Stimulated activated CD8-positive, alpha-beta memory T cell treated with anti-CD3 and anti-CD28 coated beads, Interleukin-7, amount 100 ng/mL, for 24 hours (primary cell): Measurements from ENCODE around the gene TEX51.

Experiments used
- DNase-seq: peaks from one replicate; pipeline ENCODE4 v3.0.0-alpha.2; 2020; ENCODE audit warnings: low read depth

Gene TEX51

DNA sequence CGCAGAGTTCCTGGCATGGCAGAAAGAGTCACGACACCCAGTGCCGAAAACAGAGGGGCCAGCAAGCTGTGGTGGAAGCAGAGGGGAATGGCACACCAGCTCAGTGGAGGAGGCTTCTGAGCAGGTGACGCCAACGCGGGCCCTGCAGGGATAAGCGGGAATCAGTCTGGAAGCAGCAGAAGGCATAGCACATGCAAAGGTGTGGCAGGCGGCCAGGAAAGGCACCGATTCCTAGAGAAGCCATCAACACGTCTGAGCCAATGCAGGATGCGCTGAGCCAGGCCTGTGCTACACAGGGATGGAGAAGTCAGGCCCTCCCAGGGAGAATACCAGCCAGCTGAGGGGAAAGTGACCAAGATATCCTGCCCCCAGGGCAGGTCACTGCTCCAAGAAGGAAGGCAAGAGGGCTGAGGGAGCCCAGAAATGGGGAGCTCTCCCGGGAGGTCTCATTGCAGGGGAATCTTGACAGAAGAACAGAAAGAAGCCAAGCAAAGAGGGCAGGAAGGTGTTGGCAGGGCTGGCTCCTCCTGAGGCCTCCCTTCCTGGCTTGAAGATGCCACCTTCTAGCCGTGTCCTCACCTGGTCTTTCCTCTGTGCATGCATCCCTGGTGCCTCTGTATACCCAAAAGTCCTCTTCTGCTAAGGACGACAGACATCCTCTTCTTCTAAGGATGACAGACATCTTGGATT lies 16.3 kb downstream of the TEX51 start:
- no peak for DNase-seq

DNA sequence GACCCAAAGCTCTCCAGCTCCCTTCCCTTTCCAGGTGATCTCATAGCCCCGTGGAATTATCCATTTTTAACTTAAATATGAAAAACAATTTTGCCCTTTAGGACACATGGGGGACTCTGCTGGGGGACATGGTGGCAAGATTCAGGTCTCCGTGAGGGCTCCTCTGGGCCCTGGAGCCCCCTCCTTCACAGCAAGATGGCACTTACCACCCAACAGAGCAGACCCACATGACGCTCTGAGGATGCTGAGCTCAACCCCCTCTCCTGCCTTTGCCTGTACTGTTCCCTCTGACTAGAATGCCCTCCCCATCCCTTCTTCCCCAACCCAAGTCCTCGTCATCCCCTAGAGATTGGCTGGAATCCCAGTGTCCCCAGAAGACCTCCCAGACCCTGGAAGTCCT lies 17.2 kb downstream of the TEX51 start:
- no peak for DNase-seq

- no peak for DNase-seq
Measured at GRCh38 chr2:126916744-126917143, 18.1 kb downstream of the TEX51 start.

DNA sequence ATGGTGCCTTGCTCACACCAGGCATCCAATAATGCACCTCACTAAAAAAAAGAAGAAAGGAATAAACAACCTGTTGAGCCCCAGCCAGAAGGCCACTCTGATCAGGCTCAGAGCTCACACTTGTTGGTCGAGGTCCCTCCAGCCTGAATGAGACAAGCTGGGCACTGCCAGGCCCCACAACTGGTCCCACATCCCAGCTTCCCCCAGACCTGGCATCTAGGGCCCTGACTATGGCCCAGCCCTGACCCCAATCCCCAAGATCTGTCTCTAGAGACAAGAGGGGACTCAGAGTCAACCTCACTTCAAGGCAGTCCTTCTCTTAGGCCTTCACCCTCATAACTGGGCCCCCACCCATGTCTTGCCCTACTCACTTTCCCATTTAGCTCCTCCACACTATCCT lies 22.4 kb downstream of the TEX51 start:
- DNase-seq: no peak

DNA sequence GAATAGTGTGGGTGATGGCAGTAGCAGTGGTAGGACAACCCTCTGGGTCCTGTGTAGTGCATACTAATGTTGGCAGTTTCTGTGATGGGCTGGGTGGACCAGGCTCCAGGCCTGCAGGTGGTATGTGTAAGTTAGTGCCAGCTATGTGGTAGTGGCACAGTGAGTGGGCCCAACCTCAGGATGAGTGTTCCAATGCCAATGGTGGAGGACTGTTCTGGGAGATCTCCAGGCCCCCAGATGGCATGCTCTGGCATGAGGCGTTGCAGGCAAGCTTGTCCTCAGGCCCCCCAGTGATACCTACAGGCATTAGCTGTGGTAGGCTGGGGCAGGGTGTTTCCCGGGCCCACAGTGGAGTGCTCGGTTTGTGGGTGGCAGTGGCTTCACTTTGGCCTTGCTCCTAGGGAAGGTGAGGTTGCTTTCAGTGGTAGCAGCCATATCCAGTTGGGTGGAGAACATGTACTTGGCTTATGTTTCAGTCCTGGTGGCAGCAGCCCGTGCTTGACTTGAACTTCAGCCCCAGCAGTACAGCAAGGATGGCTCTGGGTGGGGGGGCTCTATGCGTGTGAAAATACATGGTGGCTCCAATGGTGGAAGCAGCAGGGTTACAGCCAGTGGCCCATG lies 32.4 kb downstream of the TEX51 start:
- no peak for DNase-seq

- no peak for DNase-seq
Measured at GRCh38 chr2:126932529-126932928, 33.8 kb downstream of the TEX51 start.

DNA sequence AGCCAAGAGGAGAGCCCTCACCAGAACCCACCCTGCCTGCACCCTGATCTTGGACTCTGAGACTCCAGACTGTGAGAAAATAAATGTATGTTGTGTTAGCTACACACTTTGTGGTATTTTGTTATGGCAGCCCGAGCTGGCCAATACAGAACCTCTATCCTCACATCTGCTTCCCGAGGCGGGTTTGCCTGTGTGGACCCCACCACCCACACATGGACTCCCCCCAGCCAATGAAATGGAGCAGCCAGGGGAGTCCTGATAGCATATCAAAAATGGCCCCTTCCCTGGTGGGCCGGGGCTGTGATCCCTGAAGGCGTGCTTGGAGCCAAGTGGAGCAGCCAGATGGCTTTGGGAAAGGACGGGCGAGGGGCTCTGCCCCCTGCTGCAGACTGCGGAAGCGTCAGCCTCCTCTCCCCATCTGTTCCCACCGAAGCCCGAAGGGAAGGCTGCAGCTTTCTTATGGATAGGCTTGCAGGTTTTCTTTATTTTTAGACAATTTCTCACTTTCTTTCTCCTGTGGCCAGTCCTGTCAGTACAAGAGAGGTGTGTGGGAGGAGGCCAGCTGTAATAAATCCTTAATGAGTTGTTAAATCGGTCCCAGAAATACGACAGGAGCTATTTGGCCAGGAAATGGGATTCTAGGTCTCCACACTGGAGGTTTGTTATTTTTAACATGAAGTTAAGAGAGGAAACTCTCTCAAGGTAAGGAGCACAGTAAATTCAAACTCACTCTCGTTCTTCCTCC lies 34.4 kb downstream of the TEX51 start:
- DNase-seq: no peak

- DNase-seq: no peak
Measured at GRCh38 chr2:126933711-126934091, 35.0 kb downstream of the TEX51 start.

DNA sequence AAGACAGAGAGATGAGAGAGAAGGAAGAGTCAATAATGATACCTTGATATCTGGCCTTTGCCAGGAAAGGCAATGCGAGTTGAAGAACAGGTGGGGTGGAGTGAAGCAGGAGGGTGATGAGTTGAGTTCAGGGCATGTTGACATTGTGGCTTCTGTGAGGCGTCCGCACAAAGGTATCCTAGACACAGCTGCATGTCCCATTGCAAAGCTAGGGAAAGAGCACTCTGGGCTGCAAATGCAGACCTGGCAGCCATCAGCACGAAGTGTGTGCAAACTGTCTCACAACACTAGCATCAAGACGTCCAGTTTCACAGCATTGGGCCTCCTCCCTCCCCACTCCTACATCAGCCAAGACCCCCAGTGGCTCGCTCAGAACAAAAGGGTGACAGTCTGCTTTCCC lies 36.1 kb downstream of the TEX51 start:
- DNase-seq: no peak

DNA sequence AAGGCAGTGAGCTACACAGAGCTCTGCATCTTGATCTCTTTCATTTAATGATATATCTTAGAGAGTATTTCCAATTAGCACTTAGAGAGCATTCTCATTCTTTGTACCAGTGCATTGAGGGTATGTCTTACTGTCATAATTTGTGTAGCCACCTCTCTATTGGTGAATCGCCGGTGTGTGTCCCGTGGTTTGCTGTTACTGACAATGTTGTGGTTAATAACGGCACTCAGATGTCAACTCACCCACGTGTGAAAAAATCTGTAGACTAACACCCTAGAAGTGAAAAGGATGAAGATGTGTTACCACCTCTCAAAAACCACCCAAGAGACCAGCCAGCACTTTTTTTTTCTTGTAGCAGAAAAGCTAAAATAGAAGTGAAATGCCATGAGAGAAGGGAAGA lies 37.1 kb downstream of the TEX51 start:
- no peak for DNase-seq

DNA sequence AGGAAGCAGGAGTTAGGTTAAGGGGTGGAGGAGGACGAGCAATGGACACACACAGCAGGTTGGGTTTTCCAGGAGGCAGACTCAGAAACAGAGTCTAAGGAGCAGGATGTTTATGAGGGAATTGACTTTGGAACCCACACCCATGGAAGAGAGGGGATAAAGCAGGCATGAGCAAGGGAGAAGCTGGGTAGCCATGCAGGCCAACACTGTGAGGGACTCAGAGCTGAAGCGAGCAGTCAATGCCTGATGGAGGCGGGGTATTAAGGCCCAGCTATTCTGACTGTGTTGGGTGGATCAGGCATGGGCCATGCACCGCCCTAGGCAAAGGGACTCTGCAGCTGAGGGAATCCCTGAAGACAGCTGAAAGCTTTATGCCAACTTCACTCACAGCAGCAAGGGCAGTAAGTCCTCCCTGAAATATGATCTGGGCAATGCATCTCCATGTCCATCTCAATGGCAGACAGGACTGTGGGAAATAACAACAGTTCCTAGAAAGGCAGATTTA lies 37.6 kb downstream of the TEX51 start:
- no peak for DNase-seq

DNA sequence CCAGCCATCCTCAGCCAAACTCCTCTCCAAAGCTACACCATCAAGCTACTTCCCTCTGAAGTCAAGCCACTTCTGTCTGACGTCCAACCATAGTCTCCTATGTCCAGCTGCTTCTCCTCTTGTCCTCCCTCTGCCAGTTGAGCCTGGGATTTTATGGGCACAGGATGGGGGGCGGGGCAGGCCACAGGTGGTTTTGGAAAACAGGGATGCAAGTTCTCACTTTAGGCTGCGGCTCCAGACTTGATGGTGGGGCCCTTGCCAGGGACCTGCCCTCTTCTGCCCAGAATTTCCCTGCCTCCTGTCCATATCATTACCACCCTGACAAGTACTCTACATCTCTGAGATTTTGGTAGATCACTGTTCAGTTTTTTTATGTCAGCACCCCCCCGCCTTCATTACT lies 41.6 kb downstream of the TEX51 start:
- DNase-seq: no peak

- DNase-seq: no peak
Measured at GRCh38 chr2:126942427-126943203, 43.9 kb downstream of the TEX51 start.

GRCh38 chr2:126943612-126944348 lies 45.1 kb downstream of the TEX51 start:
- no peak for DNase-seq

DNA sequence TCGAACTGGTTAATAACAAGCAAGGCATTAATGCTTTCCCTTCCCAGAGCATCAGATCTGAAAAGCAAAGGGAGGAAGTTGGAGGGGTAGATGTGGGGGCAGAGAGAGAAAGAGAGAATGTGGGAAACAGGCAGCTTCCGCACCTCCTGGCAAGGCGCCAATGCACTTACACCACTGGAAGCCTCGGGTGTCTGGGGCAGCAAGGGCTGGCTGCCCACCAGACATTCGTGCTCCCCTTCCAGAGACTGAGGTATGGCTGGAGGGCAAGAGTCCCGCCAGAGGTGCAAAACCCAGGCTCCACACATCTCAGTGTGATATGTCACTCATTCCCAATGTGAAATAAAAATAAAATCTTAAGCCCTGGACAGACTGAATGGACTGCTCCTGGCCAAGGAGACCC lies 46.4 kb downstream of the TEX51 start:
- no peak for DNase-seq

DNA sequence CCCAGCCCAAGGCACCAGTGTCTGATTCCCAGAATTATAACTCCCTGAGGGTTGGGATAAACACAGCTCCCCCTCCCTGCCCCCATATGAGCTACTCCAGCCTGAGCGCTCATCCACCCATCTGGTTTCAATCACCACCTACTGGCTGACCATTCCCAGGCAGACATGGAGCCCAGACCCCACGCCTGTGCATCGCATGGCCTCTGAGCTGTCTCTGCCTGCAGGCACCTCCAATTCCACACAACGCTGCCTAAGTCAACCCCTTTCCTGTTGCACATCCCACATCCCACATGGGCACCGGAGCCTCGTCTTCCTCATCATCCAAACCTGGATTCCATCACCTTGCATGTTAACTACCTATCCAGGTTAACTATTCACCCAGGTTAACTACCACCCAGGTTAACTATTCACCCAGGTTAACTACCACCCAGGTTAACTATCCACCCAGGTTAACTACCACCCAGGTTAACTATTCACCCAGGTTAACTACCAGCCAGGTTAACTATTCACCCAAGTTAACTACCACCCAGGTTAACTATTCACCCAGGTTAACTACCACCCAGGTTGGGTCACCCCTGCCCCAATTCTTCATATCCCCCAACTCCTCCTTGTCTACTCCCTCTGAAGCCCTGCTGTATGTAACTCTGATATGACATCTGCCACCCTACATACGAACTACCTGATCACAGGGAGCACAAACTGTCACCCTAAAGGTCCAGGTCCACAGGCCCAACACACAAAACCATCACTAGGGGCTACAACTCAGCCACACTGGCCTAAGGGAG lies 47.8 kb downstream of the TEX51 start:
- no peak for DNase-seq

DNA sequence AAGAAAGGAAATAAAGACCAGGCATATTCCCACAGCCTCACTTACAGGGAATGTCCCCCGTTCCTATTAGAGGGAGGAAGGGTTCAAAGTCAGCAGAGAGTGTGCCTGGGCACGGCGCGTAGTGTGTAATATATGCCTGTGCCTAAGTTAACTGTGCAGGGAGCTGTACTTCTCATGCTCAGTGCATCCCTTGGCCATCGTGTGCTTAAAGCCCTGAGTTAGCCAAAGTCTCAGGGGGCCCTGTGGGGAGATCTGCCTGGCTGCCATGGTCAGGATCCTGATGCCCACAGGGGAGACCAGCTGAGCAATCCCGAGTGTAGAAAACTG lies 48.4 kb downstream of the TEX51 start:
- DNase-seq: no peak

GRCh38 chr2:126949775-126950174 lies 51.1 kb downstream of the TEX51 start:
- no peak for DNase-seq

DNA sequence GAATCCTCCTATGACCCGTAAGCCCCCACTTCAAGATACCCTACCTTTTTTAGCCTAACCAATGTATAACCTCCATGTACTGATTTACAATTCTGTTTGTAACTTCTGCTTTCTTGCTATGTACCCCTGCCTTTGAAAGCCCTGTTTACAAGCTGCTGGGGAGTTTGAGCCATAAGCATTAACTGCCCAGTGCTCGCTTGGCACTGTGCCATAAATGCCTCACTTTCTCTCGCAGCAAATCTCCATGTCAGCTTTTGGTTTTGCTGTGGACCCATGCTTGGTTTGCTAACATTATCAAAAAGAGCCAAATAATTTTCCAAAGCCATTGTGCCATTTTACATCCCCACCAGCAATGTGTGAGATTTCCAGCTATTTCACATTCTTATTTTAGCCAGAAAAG lies 51.8 kb downstream of the TEX51 start:
- no peak for DNase-seq
